IMR-90 (cell line): ENCODE measurements around the gene APOE. TPM values are rescaled to one million over a fixed set of nuclear protein-coding genes. Genes with fewer than 3 reads are reported as not detected.
"Not testable (repeated sequence)": the region's sequence is repeated elsewhere in the genome, so short reads cannot be mapped to it uniquely, and the experiment has no call there.

Source experiments
- ATAC-seq: fragments of 200-7000 bp; cut with Tn5 transposase; 2 replicates; pipeline ENCODE4 v1.9.1; 2020; ENCODE audit warnings: low read depth, mild to moderate bottlenecking, moderate library complexity
- BruUV-seq: library from RNA; stranded (reverse); fragments of 400-500 nt; replicated peaks from 2 replicates; lab custom pipeline; 2021; lab: Mats Ljungman, UMichigan
- CTCF ChIA-PET: fragments of 300-600 bp; formaldehyde crosslinking; extraction: SDS; loops from one replicate; lab custom pipeline; 2021; ENCODE audit warnings: antibody characterized with exemption; lab: Yijun Ruan, JAX
- POLR2A ChIA-PET: fragments of 300-600 bp; sonication (Branson Sonifier 250); formaldehyde crosslinking; loops from one replicate; lab custom pipeline; 2022; ENCODE audit warnings: antibody characterized with exemption; ENCODE audit not compliant: unreplicated experiment; lab: Charles Lee
- DNase-seq: peaks from one replicate; pipeline ENCODE4 v3.0.0; 2013
- H2AFZ ChIP-seq: replicated peaks from 2 replicates; pipeline ENCODE3; 2013; ENCODE audit warnings: low read length, mild to moderate bottlenecking; ENCODE audit not compliant: poor library complexity
- H2AK5ac ChIP-seq: 2 replicates; pipeline ENCODE4 v1.6.1; 2013; ENCODE audit warnings: low read depth, low read length, inconsistent platforms
- H2AK9ac ChIP-seq: replicated peaks from 2 replicates; pipeline ENCODE3; 2013; ENCODE audit warnings: mild to moderate bottlenecking, low read depth, low read length, moderate library complexity; ENCODE audit not compliant: poor library complexity
- H2BK120ac ChIP-seq: 2 replicates; pipeline ENCODE4 v1.6.1; 2013; ENCODE audit warnings: low read depth, low read length, inconsistent platforms
- H2BK15ac ChIP-seq: 3 replicates; pipeline ENCODE4 v1.6.1; 2013; ENCODE audit warnings: low read depth, low read length, inconsistent platforms
- H2BK20ac ChIP-seq: 2 replicates; pipeline ENCODE4 v1.6.1; 2013; ENCODE audit warnings: low read depth, mild to moderate bottlenecking, inconsistent platforms, low read length, moderate library complexity
- H2BK5ac ChIP-seq: 2 replicates; pipeline ENCODE4 v1.6.1; 2013; ENCODE audit warnings: mild to moderate bottlenecking, low read depth, low read length, inconsistent platforms; ENCODE audit not compliant: poor library complexity, severe bottlenecking
- H3K14ac ChIP-seq: replicated peaks from 2 replicates; pipeline ENCODE4 v1.6.1; 2013; ENCODE audit warnings: low read depth, low read length, inconsistent platforms
- H3K18ac ChIP-seq: 2 replicates; pipeline ENCODE4 v1.6.1; 2013; ENCODE audit warnings: low read depth, low read length, control low read depth
- H3K23ac ChIP-seq: 2 replicates; pipeline ENCODE4 v1.6.1; 2013; ENCODE audit warnings: low read depth, low read length, inconsistent platforms
- H3K27ac ChIP-seq: 2 replicates; pipeline ENCODE4 v1.5.1; 2013; ENCODE audit warnings: mild to moderate bottlenecking, control low read depth, low read length; ENCODE audit not compliant: insufficient read depth
- H3K27me3 ChIP-seq: 2 replicates; pipeline ENCODE4 v1.6.1; 2013; ENCODE audit warnings: low read length; ENCODE audit not compliant: control insufficient read depth, insufficient read depth
- H3K36me3 ChIP-seq: 2 replicates; pipeline ENCODE4 v1.6.1; 2013; ENCODE audit warnings: low read length, mixed read lengths; ENCODE audit not compliant: control insufficient read depth, insufficient read depth
- H3K4ac ChIP-seq: 2 replicates; pipeline ENCODE4 v1.6.1; 2013; ENCODE audit warnings: low read depth, low read length, inconsistent platforms
- H3K4me1 ChIP-seq: 2 replicates; pipeline ENCODE4 v1.6.1; 2013; ENCODE audit warnings: low read length, mixed read lengths; ENCODE audit not compliant: control insufficient read depth, insufficient read depth
- H3K4me2 ChIP-seq: 2 replicates; pipeline ENCODE4 v1.6.1; 2013; ENCODE audit warnings: low read depth, mild to moderate bottlenecking, control low read depth, low read length, moderate library complexity
- H3K4me3 ChIP-seq: 2 replicates; pipeline ENCODE4 v1.5.1; 2013; ENCODE audit warnings: low read depth, mild to moderate bottlenecking, control low read depth, low read length, moderate library complexity; ENCODE audit not compliant: insufficient read depth
- H3K56ac ChIP-seq: 2 replicates; pipeline ENCODE4 v1.6.1; 2013; ENCODE audit warnings: low read length, inconsistent platforms; ENCODE audit not compliant: insufficient read depth; ENCODE audit errors: extremely low read depth
- H3K79me1 ChIP-seq, 2 experiments: 2 replicates each; pipeline ENCODE4 v1.6.1; 2013; ENCODE audit warnings: low read length in 2 of 2, inconsistent platforms in 1 of 2, low read depth in 1 of 2
- H3K9ac ChIP-seq: 2 replicates; pipeline ENCODE4 v1.6.1; 2013; ENCODE audit warnings: low read depth, low read length, control low read depth
- H3K9me1 ChIP-seq: 2 replicates; pipeline ENCODE4 v1.6.1; 2013; ENCODE audit warnings: low read length, inconsistent platforms; ENCODE audit not compliant: insufficient read depth
- H3K9me3 ChIP-seq: 2 replicates; pipeline ENCODE4 v1.6.1; 2013; ENCODE audit warnings: low read length; ENCODE audit not compliant: control insufficient read depth, insufficient read depth
- H4K20me1 ChIP-seq: 2 replicates; pipeline ENCODE4 v1.6.1; 2013; ENCODE audit warnings: low read length, inconsistent platforms; ENCODE audit not compliant: insufficient read depth
- H4K5ac ChIP-seq: 2 replicates; pipeline ENCODE4 v1.6.1; 2013; ENCODE audit warnings: mild to moderate bottlenecking, low read depth, low read length, control low read depth
- H4K8ac ChIP-seq, 2 experiments: 2 replicates each; pipeline ENCODE4 v1.6.1; 2013; ENCODE audit warnings: low read depth in 2 of 2, low read length in 2 of 2, control low read depth in 1 of 2, inconsistent platforms in 1 of 2
- H4K91ac ChIP-seq: 2 replicates; pipeline ENCODE4 v1.6.1; 2013; ENCODE audit warnings: low read depth, low read length, inconsistent platforms; ENCODE audit not compliant: insufficient read depth
- WGBS, 2 experiments: methylation state at CpG; one replicate each; pipeline versions ENCODE4 v1.1.5 to v1.1.7; 2013; ENCODE audit warnings: missing lambda C conversion rate in 2 of 2; ENCODE audit not compliant: insufficient read length in 1 of 2; ENCODE audit errors: extremely low coverage in 2 of 2; 5-methylcytosine and 5-hydroxymethylcytosine counted together
- dilution Hi-C: fragments of 300-500 bp; cut with HindIII; formaldehyde crosslinking; loops from one replicate; pipeline ENCODE4 v1.14.3; 2018; ENCODE audit warnings: low sequenced_read_pairs; ENCODE audit not compliant: unreplicated experiment
- in situ Hi-C: fragments of 300-500 bp; cut with MboI; formaldehyde crosslinking; loops from 3 replicates; pipeline ENCODE4 v1.14.3; 2019; ENCODE audit warnings: low sequenced_read_pairs, inconsistent platforms, mixed read lengths
- intact Hi-C: fragments of 100-400 bp; cut with micrococcal nuclease; formaldehyde crosslinking; loops from 2 replicates; pipeline ENCODE4 v1.10.0; 2022
- polyA plus RNA-seq, 3 experiments: library from polyadenylated mRNA; depleted of rRNA; stranded (reverse); fragments of >200 nt; gene quantifications; 2 replicates each; pipeline ENCODE4 v1.2.3, GENCODE V29; 2012; ENCODE audit warnings: low replicate concordance in 1 of 3
- total RNA-seq: library from RNA; depleted of rRNA; stranded (reverse); fragments of >200 nt; gene quantifications from 2 replicates; pipeline ENCODE4 v1.2.3, GENCODE V29; 2012

The APOE gene
- total and polyA plus RNA-seq, 2 of the 4 experiments (the other 2 are of a cell fraction) = 0.18 to 2.0 TPM

- in situ Hi-C loops = not testable (repeated sequence)
Measured at GRCh38 chr19:44882619-44883397, 22.8 kb upstream of the APOE start.

More at GRCh38 chr19:44882619-44883397, 22.8 kb upstream of the APOE start:
- H4K8ac ChIP-seq, H4K20me1 ChIP-seq, H2BK20ac ChIP-seq, H3K18ac ChIP-seq, ATAC-seq, H2AK9ac ChIP-seq, H4K91ac ChIP-seq, DNase-seq, H2AFZ ChIP-seq, BruUV-seq, H3K9me3 ChIP-seq, H2BK120ac ChIP-seq, H3K4ac ChIP-seq, H4K5ac ChIP-seq, H2BK5ac ChIP-seq, CTCF ChIA-PET, POLR2A ChIA-PET, H3K23ac ChIP-seq, intact Hi-C loops, H3K4me1 ChIP-seq, dilution Hi-C loops, H3K27ac ChIP-seq, H3K4me2 ChIP-seq, H3K9ac ChIP-seq, H3K9me1 ChIP-seq, H3K4me3 ChIP-seq, H3K14ac ChIP-seq, H2BK15ac ChIP-seq, H2AK5ac ChIP-seq, H3K27me3 ChIP-seq, H3K56ac ChIP-seq: not testable (repeated sequence)
- Histone ChIP-seq H3K36me3 (peaks cover 51% of the 10 kb centered on the region), H3K79me1 (peaks cover 8 to 39% of the 10 kb centered on the region in 2 experiments)
- 91% methylated on average over 4 of the region's 19 CpGs; no CpG with 5 or more reads in 1 of the 2 experiments for WGBS, 2 experiments
